ENCODE results near the gene DIPK1A. TPM values are rescaled to one million over a fixed set of nuclear protein-coding genes. Genes with fewer than 3 reads are reported as not detected.
A peak's percentile ranks its signal among the peaks of the same experiment; 100 is the strongest.

The DIPK1A gene
- total RNA-seq, 1 donor from 2014 or later: 3.9 TPM

DNA sequence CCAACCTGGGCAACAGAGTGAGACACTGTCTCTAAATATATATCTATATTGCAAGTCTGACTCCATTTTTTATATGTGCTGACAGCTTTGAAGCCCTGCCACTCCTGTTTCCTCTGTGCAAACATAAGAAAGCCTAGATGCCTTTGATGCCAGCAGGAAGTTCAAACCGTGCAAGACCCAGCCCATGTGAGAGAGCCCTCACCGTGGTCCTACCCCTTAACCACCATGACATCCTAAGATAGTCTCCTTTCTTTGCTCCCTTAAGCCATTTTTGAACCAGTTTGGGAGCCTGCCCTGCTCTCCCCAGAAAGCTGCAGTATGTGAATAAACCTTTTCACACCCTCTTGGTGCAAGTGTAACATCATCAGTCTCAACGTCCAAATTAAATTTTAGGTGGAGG is 3.7 kb upstream of the DIPK1A start:
- Mint-ChIP-seq H3K36me3 (ENCODE audit: low read depth, unreplicated experiment) (peaks cover 3% of the 10 kb centered on the region), H3K4me1 (ENCODE audit: unreplicated experiment) (peaks cover 16% of the 10 kb centered on the region), H3K27me3 (ENCODE audit: unreplicated experiment) (peaks cover 4% of the 10 kb centered on the region), H3K9me3 (ENCODE audit: unreplicated experiment) (no peaks in the 10 kb centered on the region), H3K27ac (ENCODE audit: unreplicated experiment) (no peak overlapping the region), H3K4me3 (ENCODE audit: unreplicated experiment) (no peak overlapping the region)
- DNase-seq (ENCODE audit: low spot score): no peak
- TF ChIP-seq, protein P1, sequence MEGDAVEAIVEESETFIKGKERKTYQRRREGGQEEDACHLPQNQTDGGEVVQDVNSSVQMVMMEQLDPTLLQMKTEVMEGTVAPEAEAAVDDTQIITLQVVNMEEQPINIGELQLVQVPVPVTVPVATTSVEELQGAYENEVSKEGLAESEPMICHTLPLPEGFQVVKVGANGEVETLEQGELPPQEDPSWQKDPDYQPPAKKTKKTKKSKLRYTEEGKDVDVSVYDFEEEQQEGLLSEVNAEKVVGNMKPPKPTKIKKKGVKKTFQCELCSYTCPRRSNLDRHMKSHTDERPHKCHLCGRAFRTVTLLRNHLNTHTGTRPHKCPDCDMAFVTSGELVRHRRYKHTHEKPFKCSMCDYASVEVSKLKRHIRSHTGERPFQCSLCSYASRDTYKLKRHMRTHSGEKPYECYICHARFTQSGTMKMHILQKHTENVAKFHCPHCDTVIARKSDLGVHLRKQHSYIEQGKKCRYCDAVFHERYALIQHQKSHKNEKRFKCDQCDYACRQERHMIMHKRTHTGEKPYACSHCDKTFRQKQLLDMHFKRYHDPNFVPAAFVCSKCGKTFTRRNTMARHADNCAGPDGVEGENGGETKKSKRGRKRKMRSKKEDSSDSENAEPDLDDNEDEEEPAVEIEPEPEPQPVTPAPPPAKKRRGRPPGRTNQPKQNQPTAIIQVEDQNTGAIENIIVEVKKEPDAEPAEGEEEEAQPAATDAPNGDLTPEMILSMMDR (IDR thresholded peaks at IDR 0.05; ENCODE audit: unreplicated experiment): no peak

DNA sequence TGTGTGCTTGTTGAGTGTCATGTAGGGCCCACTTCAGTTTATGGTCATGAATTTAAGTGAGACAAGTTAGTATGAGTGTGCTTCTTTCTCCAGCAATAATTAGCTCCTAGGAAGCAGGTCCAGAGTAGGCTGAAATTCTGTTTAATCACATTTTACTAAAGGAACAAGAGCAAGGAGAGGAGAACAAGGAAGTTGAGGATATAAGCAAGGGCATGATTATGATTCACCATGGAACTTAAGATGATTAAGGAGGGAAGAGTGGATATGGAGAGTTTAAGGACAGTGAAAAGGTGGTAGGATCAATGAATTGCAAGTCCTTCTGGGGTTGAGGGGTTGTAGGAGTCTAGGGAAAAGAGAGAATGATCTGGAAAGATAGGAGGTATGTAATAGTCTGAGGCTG is 3.1 kb upstream of the DIPK1A start:
- no peak for DNase-seq (ENCODE audit: low spot score)
- no peaks in the 10 kb centered on the region for H3K9me3 Mint-ChIP-seq (ENCODE audit: unreplicated experiment)
- peaks cover 4% of the 10 kb centered on the region for H3K27me3 Mint-ChIP-seq (ENCODE audit: unreplicated experiment)
- H3K4me1 Mint-ChIP-seq (ENCODE audit: unreplicated experiment): peaks cover 16% of the 10 kb centered on the region
- TF ChIP-seq, protein P1 (IDR thresholded peaks at IDR 0.05; ENCODE audit: unreplicated experiment): no peak
- no peak overlapping the region for H3K27ac Mint-ChIP-seq (ENCODE audit: unreplicated experiment)
- H3K36me3 Mint-ChIP-seq (ENCODE audit: low read depth, unreplicated experiment): peaks cover 3% of the 10 kb centered on the region
- H3K4me3 Mint-ChIP-seq (ENCODE audit: unreplicated experiment): no peak overlapping the region

DNA sequence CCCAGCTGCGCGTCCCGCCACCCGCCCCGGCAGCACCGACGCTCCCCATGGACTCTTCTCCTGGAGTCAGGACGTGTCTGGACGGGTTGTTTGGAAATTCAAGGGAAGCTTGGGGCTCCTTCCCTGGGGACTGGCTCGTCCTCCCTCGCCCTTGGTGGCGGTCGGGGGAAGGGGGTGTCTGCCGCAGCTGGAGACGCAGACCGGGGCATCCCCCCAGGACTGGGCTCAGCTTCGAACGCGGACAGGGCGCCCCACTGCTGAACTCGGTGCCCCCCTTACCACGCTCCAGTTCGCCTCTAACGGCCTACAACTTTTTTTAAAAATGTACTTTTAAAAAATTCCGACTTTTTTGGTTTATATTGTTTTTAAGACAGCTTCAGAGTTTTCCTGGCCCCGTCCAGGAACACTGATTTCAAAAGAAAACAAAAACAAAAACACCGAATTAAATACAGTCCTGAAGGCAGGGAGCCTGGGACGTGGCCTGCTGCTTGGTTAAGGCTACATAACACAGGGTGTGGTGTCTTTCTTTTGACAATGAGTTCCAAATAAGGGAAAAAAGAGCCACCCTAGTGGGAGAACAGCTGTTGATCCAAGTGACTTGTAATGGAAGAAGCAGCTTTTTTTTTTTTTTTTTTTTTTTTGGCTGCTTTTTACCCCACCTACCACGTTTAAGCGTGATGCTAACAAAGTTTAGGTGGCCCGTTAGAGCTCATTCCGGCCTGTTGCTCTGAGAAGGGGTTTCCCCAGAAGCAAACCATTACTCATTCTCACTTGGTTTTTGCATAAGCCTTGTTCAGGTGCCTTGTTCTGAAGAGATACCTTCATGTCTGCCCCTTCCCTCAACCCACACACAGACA is 862 bp upstream of the DIPK1A start:
- Mint-ChIP-seq H3K4me3 (ENCODE audit: unreplicated experiment) (peak overlapping the region; percentile 85), H3K9me3 (ENCODE audit: unreplicated experiment) (no peaks in the 10 kb centered on the region), H3K4me1 (ENCODE audit: unreplicated experiment) (peaks cover 8% of the 10 kb centered on the region), H3K27ac (ENCODE audit: unreplicated experiment) (peak overlapping the region; percentile 49), H3K36me3 (ENCODE audit: low read depth, unreplicated experiment) (peaks cover 3% of the 10 kb centered on the region), H3K27me3 (ENCODE audit: unreplicated experiment) (peaks cover 4% of the 10 kb centered on the region)
- TF ChIP-seq, protein P1 (IDR thresholded peaks at IDR 0.05; ENCODE audit: unreplicated experiment): no peak
- peak; percentile 8 for DNase-seq (ENCODE audit: low spot score)

DNA sequence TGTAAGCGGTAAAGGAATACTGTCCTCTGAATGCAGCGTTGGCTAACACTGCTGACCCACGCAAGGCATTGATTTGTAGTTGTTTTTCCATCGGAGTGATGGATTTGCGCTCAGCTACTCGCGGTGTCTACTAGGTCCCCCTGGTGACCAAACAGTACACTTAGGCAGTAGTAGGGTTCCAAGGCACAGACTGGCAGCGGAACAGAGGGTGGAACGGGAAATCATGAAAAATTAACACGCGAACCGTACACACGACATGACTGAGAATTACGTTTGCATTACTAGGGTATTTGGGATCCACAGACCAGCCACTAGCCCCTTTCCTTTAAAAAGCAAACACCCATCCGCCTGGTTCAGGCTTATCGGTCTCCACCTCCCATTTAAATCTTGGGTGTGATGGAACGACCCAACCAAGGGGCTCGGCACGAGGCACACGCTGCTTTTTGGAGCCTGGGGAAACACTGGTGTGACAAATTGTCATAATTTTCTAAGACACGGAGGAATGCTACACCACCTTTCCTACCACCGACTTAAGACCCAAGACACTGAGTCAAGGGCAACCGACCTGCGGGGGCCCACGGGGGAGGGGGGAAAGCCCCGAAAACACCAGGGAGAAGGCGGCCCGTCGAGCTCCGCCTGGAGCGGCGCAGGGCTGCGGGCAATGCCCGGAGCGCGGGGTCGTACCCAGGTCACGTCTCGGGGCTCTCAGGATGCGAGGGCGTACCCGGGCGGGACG is 699 bp downstream of the DIPK1A start:
- Mint-ChIP-seq H3K4me1 (ENCODE audit: unreplicated experiment) (peaks cover 8% of the 10 kb centered on the region), H3K4me3 (ENCODE audit: unreplicated experiment) (peak overlapping the region; percentile 93)
- DNase-seq (ENCODE audit: low spot score): peak; percentile 42

More for the DNA sequence above, 699 bp downstream of the DIPK1A start:
- H3K9me3 Mint-ChIP-seq (ENCODE audit: unreplicated experiment): no peaks in the 10 kb centered on the region
- H3K27ac Mint-ChIP-seq (ENCODE audit: unreplicated experiment): peak overlapping the region; percentile 78
- peaks cover 3% of the 10 kb centered on the region for H3K36me3 Mint-ChIP-seq (ENCODE audit: low read depth, unreplicated experiment)
- TF ChIP-seq, protein P1 (IDR thresholded peaks at IDR 0.05; ENCODE audit: unreplicated experiment): no peak
- H3K27me3 Mint-ChIP-seq (ENCODE audit: unreplicated experiment): peaks cover 4% of the 10 kb centered on the region

All from endothelial cell (in vitro differentiated cells).